ENCODE measurements around the gene DLGAP1. TPM values are rescaled to one million over a fixed set of nuclear protein-coding genes. Genes with fewer than 3 reads are reported as not detected.

The DLGAP1 gene
- total and polyA plus RNA-seq, 10 of the 15 experiments (the other 5 are each of a cell fraction or from before 2014, with no cell fraction given): 0.23 to 27.6 (median 1.9) TPM

DNA sequence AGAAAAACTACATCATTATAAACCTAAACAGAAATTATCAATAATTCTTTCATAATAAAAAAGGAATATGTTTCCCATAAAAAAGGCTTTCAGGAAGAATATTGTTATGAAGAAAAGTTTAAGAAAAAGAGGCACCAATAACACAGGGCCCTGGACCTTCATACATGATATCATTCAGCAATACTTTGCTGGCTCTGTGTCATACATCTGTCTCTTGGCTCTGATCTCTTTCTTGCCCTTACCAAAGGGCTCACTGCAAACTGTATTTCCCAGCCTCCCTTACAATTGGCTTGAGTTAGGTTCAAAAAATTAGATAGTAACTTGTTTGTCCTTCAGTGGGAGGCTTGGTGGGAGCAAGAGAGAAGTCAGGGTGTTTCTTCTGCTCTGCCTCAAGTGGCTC is 506.1 kb downstream of the DLGAP1 start:
- no peak for ATAC-seq

More for the DNA sequence above, 506.1 kb downstream of the DLGAP1 start:
- no peaks in the 10 kb centered on the region for H3K27me3 ChIP-seq (replicated peaks in 1 of 2; ENCODE audit: control insufficient read depth in 2 of 2, insufficient read depth in 2 of 2, low read length in 1 of 2)
- H3K27ac ChIP-seq (ENCODE audit: control insufficient read depth, insufficient read depth): no peak overlapping the region
- H3K79me2 ChIP-seq (ENCODE audit: control insufficient read depth, insufficient read depth, low read length): no peaks in the 10 kb centered on the region
- DNase-seq (ENCODE audit: low read depth, low spot score) (no peak), FAIRE-seq (no peak)
- ChIA-PET POLR2A (no interaction called here), SMC1A (ENCODE audit: uncharacterized antibody, unreplicated experiment) (interaction anchor here (0.7 kb wide), 1 partner anchor 14 kb away, joined by 3 read pairs; no protein-coding TSS in a partner anchor), RAD21 (ENCODE audit: unreplicated experiment) (no interaction called here), CTCF (no interaction called here)
- in situ Hi-C loops (cut with MboI) (no loop called here), intact Hi-C loops (cut with micrococcal nuclease; ENCODE audit: unreplicated experiment) (no loop called here)
- H3K4me1 ChIP-seq (ENCODE audit: control insufficient read depth, insufficient read depth, low read length): no peaks in the 10 kb centered on the region
- no peak overlapping the region for H3K4me2 ChIP-seq (ENCODE audit: control insufficient read depth, insufficient read depth)
- no peak overlapping the region for H3K4me3 ChIP-seq
- H3K9ac ChIP-seq (ENCODE audit: control insufficient read depth, insufficient read depth, low read length): no peak overlapping the region
- H3K36me3 ChIP-seq (ENCODE audit: control insufficient read depth in 2 of 2, insufficient read depth in 2 of 2, low read length in 1 of 2): no peaks in the 10 kb centered on the region
- no peaks in the 10 kb centered on the region for H4K20me1 ChIP-seq (ENCODE audit: control insufficient read depth, insufficient read depth)
- no peak overlapping the region for H2AFZ ChIP-seq (ENCODE audit: control insufficient read depth, low read depth, low read length)
- no TSS peak for BruUV-seq (replicated peaks)
- TF ChIP-seq RBBP5 (conservative IDR thresholded peaks at IDR 0.05) (no peak), SUZ12 (IDR thresholded peaks at IDR 0.05; ENCODE audit: unreplicated experiment) (no peak), CHD1 (IDR thresholded peaks at IDR 0.05; ENCODE audit: low read depth, low read length) (no peak), RCOR1 (conservative IDR thresholded peaks at IDR 0.05; ENCODE audit: low read depth, low read length) (no peak), EED (IDR thresholded peaks at IDR 0.05; ENCODE audit: low read depth) (no peak), RB1 (IDR thresholded peaks at IDR 0.05; ENCODE audit: borderline replicate concordance) (no peak), ZBED1 (IDR thresholded peaks at IDR 0.05; ENCODE audit: borderline replicate concordance) (no peak), EZH2 (IDR thresholded peaks at IDR 0.05; ENCODE audit: borderline replicate concordance, control insufficient read depth, low read depth, low read length) (no peak), MXI1 (IDR thresholded peaks at IDR 0.05; ENCODE audit: low read depth, low read length) (no peak)
- TF ChIP-seq, protein P1, sequence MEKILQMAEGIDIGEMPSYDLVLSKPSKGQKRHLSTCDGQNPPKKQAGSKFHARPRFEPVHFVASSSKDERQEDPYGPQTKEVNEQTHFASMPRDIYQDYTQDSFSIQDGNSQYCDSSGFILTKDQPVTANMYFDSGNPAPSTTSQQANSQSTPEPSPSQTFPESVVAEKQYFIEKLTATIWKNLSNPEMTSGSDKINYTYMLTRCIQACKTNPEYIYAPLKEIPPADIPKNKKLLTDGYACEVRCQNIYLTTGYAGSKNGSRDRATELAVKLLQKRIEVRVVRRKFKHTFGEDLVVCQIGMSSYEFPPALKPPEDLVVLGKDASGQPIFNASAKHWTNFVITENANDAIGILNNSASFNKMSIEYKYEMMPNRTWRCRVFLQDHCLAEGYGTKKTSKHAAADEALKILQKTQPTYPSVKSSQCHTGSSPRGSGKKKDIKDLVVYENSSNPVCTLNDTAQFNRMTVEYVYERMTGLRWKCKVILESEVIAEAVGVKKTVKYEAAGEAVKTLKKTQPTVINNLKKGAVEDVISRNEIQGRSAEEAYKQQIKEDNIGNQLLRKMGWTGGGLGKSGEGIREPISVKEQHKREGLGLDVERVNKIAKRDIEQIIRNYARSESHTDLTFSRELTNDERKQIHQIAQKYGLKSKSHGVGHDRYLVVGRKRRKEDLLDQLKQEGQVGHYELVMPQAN (conservative IDR thresholded peaks at IDR 0.05): no peak
- no peaks in the 10 kb centered on the region for H3K9me3 ChIP-seq (replicated peaks; ENCODE audit: control insufficient read depth, insufficient read depth, low read length)
